ENCODE measurements around the gene PCSK7.

PCSK7 gene

DNA sequence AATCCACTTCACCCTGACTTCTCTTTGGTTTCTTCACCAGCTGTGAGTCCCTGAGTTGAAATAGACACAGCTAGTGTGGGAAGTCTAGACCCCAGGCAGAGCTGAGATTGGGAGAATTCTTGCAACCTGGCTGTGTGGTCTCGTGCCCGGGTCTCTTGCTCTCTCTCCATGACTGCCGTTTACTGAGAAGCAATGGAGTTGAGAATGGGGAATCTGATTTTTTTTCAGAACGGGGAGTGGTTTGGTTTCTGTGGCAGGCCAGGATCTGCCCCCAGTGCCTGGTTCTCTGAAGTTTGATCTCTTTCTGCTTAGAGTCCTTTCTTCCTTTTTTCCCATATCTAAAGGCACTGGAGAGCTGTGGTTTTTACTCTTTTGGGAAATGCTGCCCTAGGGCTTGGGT lies 51.9 kb downstream of the PCSK7 start:
- Histone ChIP-seq H3K36me3 (replicated peaks; ENCODE audit: insufficient read depth, low read length) (no peaks in the 10 kb centered on the region), H3F3A (ENCODE audit: insufficient read depth, low read length) (no peaks in the 10 kb centered on the region), H4K20me1 (ENCODE audit: insufficient read depth, low read length) (no peaks in the 10 kb centered on the region), H3K9me2 (replicated peaks; ENCODE audit: insufficient read depth, low read length) (no peaks in the 10 kb centered on the region), H3K4me2 (ENCODE audit: low read depth, low read length) (peak overlapping the region; percentile 94), H3K27me3 (replicated peaks; ENCODE audit: insufficient read depth, low read length) (no peaks in the 10 kb centered on the region), H3K9ac (ENCODE audit: low read length) (peak overlapping the region; percentile 77; the same call in 1 of the 2 replicates), H3K79me2 (ENCODE audit: low read length) (no peaks in the 10 kb centered on the region), H3K9me3 (replicated peaks; ENCODE audit: insufficient read depth, low read length) (no peaks in the 10 kb centered on the region), H3K27ac (ENCODE audit: low read length) (no peak overlapping the region), H3K4me3 (ENCODE audit: low read length) (peak overlapping the region; percentile 94; the same call in 1 of the 2 replicates), H3K4me1 (ENCODE audit: low read length) (peaks cover 15% of the 10 kb centered on the region), H2AFZ (ENCODE audit: low read length) (no peak overlapping the region)
- TF ChIP-seq EZH2 (optimal IDR thresholded peaks at IDR 0.05; ENCODE audit: low read depth, low read length) (no peak), EZH2phosphoT487 (IDR thresholded peaks at IDR 0.05; ENCODE audit: low read length) (no peak), CTCF (IDR thresholded peaks at IDR 0.05; ENCODE audit: low read length) (no peak)
- no peak for DNase-seq

DNA sequence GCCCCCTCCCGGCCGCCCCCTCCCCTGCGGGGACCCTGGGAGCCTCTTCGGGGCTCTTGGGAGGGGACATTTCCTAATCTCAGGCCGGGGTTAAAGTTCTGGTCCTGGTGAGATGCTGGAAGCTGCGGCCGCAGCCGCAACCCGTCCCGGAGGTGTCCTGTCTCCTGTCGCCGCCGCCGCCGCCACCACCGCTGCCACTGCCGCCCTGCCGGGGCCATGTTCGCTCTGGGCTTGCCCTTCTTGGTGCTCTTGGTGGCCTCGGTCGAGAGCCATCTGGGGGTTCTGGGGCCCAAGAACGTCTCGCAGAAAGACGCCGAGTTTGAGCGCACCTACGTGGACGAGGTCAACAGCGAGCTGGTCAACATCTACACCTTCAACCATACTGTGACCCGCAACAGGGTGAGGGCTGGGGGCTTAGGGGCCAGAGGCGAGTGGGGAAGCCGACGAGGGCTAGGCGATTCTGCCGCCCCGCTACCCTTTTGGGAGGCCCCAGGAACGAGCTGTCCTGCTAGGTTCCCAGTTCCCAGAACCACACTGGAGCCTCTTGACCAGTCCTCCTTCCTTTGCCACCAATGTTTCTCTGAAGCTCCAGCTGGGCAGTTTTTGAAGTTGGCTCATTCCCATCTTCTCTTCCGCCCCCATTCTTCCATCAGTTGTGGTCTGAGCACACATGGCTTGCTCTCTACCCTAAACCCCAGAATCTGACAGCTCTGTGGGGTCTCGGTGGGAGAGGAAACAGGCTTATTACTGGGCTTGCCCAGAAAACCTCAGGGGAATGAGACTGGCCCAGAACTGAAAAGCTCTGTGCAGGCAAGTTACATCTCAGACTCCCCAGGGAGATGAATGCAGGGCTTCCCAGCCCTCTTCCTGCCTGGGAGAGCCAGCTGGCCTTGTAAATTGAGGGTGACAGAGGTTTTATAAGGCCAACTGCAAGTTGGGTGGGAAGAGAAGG lies 52.5 kb downstream of the PCSK7 start:
- TF ChIP-seq EZH2phosphoT487 (IDR thresholded peaks at IDR 0.05; ENCODE audit: low read length) (no peak), EZH2 (optimal IDR thresholded peaks at IDR 0.05; ENCODE audit: low read depth, low read length) (no peak), CTCF (IDR thresholded peaks at IDR 0.05; ENCODE audit: low read length) (no peak)
- H4K20me1 ChIP-seq (ENCODE audit: insufficient read depth, low read length): no peaks in the 10 kb centered on the region
- peak overlapping the region; percentile 94 for H3K4me3 ChIP-seq (ENCODE audit: low read length)
- H3K27ac ChIP-seq (ENCODE audit: low read length): peak overlapping the region; percentile 17; the same call in 1 of the 2 replicates
- no peaks in the 10 kb centered on the region for H3K27me3 ChIP-seq (replicated peaks; ENCODE audit: insufficient read depth, low read length)
- no peaks in the 10 kb centered on the region for H3F3A ChIP-seq (ENCODE audit: insufficient read depth, low read length)
- H3K9ac ChIP-seq (ENCODE audit: low read length): peak overlapping the region; percentile 77
- H3K9me2 ChIP-seq (replicated peaks; ENCODE audit: insufficient read depth, low read length): no peaks in the 10 kb centered on the region
- H3K4me1 ChIP-seq (ENCODE audit: low read length): peaks cover 15% of the 10 kb centered on the region
- DNase-seq: peak; percentile 26
- no peaks in the 10 kb centered on the region for H3K79me2 ChIP-seq (ENCODE audit: low read length)
- H3K9me3 ChIP-seq (replicated peaks; ENCODE audit: insufficient read depth, low read length): no peaks in the 10 kb centered on the region
- no peaks in the 10 kb centered on the region for H3K36me3 ChIP-seq (replicated peaks; ENCODE audit: insufficient read depth, low read length)
- H3K4me2 ChIP-seq (ENCODE audit: low read depth, low read length): peak overlapping the region; percentile 94
- peak overlapping the region; percentile 96 for H2AFZ ChIP-seq (ENCODE audit: low read length)

GRCh38 chr11:117178210-117179034 lies 53.5 kb downstream of the PCSK7 start, which contains the start of gene SIDT2:
Gene SIDT2 (plus strand): TSS chr11:117178743. CDS start chr11:117179264, 521 bp downstream.
- no peaks in the 10 kb centered on the region for H3K27me3 ChIP-seq (replicated peaks; ENCODE audit: insufficient read depth, low read length)
- H4K20me1 ChIP-seq (ENCODE audit: insufficient read depth, low read length): no peaks in the 10 kb centered on the region
- peak within 1 kb of the TSS; percentile 96 for H2AFZ ChIP-seq (ENCODE audit: low read length)
- H3K79me2 ChIP-seq (ENCODE audit: low read length): no peaks in the 10 kb centered on the region
- peak within 1 kb of the TSS; percentile 77 for H3K9ac ChIP-seq (ENCODE audit: low read length)
- H3K4me1 ChIP-seq (ENCODE audit: low read length): peaks cover 15% of the 10 kb centered on the region
- H3K36me3 ChIP-seq (replicated peaks; ENCODE audit: insufficient read depth, low read length): no peaks in the 10 kb centered on the region
- DNase-seq: peak; percentile 95
- H3F3A ChIP-seq (ENCODE audit: insufficient read depth, low read length): 0 out of 2 replicates have a peak, but pooled peaks cover 2% of the 10 kb centered on the region
- H3K27ac ChIP-seq (ENCODE audit: low read length): peak within 1 kb of the TSS; percentile 18; the same call in 1 of the 2 replicates
- no peaks in the 10 kb centered on the region for H3K9me3 ChIP-seq (replicated peaks; ENCODE audit: insufficient read depth, low read length)
- no peak for TF ChIP-seq EZH2phosphoT487 (IDR thresholded peaks at IDR 0.05; ENCODE audit: low read length)
- no peak for TF ChIP-seq CTCF (IDR thresholded peaks at IDR 0.05; ENCODE audit: low read length)
- TF ChIP-seq EZH2 (optimal IDR thresholded peaks at IDR 0.05; ENCODE audit: low read depth, low read length): no peak
- no peaks in the 10 kb centered on the region for H3K9me2 ChIP-seq (replicated peaks; ENCODE audit: insufficient read depth, low read length)
- peak within 1 kb of the TSS; percentile 94 for H3K4me2 ChIP-seq (ENCODE audit: low read depth, low read length)
- H3K4me3 ChIP-seq (ENCODE audit: low read length): peak within 1 kb of the TSS; percentile 94
